BJ (cell line): ENCODE measurements around the gene SRRM5. TPM values are rescaled to one million over a fixed set of nuclear protein-coding genes. Genes with fewer than 3 reads are reported as not detected.

Experiments
- CTCF ChIA-PET: fragments of 350-600 bp; formaldehyde crosslinking; extraction: SDS; loops from one replicate; lab custom pipeline; 2021; ENCODE audit warnings: antibody characterized with exemption, inconsistent platforms; lab: Yijun Ruan, JAX
- POLR2A ChIA-PET: fragments of 300-600 bp; sonication (Branson Sonifier 250); formaldehyde crosslinking; extraction: SDS; loops from one replicate; lab custom pipeline; 2021; ENCODE audit warnings: antibody characterized with exemption; lab: Charles Lee
- DNase-seq: peaks from one replicate; pipeline ENCODE4 v3.0.0-alpha.2; 2011; ENCODE audit warnings: low read depth
- H3K27me3 ChIP-seq: 2 replicates; pipeline ENCODE4 v1.6.0; 2011; ENCODE audit warnings: low read length; ENCODE audit not compliant: control insufficient read depth, insufficient read depth
- H3K36me3 ChIP-seq: 2 replicates; pipeline ENCODE4 v1.5.1; 2011; ENCODE audit warnings: low read length; ENCODE audit not compliant: control insufficient read depth, insufficient read depth
- H3K4me3 ChIP-seq: 2 replicates; pipeline ENCODE4 v1.5.1; 2011; ENCODE audit warnings: low read depth, mild to moderate bottlenecking, control low read depth, low read length
- CTCF ChIP-seq: IDR thresholded peaks from 2 replicates; pipeline ENCODE4 v1.5.1; 2011; ENCODE audit warnings: low read depth, mild to moderate bottlenecking, control low read depth, inconsistent platforms, low read length, moderate library complexity; ENCODE audit not compliant: insufficient read depth
- polyA plus RNA-seq: library from polyadenylated mRNA; depleted of rRNA; stranded (reverse); fragments of >200 nt; gene quantifications from 2 replicates; pipeline ENCODE4 v1.2.3, GENCODE V29; 2011

SRRM5 gene
- polyA plus RNA-seq, 1 experiment: 0.04 TPM

- ChIA-PET CTCF (no interaction called here), POLR2A (no interaction called here)
- no peak for TF ChIP-seq CTCF
- no peaks in the 10 kb centered on the region; the same call in 1 of the 2 replicates for H3K27me3 ChIP-seq
- no peak overlapping the region for H3K4me3 ChIP-seq
- H3K36me3 ChIP-seq: no peaks in the 10 kb centered on the region
- no peak for DNase-seq
Measured at GRCh38 chr19:43623889-43624670, 12.2 kb downstream of the SRRM5 start.

- TF ChIP-seq CTCF: no peak
- DNase-seq: no peak
- CTCF ChIA-PET: no interaction called here
- H3K36me3 ChIP-seq: no peaks in the 10 kb centered on the region
- H3K4me3 ChIP-seq: no peak overlapping the region
- POLR2A ChIA-PET: no interaction called here
- H3K27me3 ChIP-seq: no peaks in the 10 kb centered on the region; the same call in 1 of the 2 replicates
Measured at GRCh38 chr19:43624933-43625332, 13.0 kb downstream of the SRRM5 start.

GRCh38 chr19:43625918-43626579 is 14.2 kb downstream of the SRRM5 start:
- H3K27me3 ChIP-seq: no peaks in the 10 kb centered on the region; the same call in 1 of the 2 replicates
- H3K36me3 ChIP-seq: no peaks in the 10 kb centered on the region
- POLR2A ChIA-PET: no interaction called here
- DNase-seq: no peak
- no peak overlapping the region for H3K4me3 ChIP-seq
- TF ChIP-seq CTCF: no peak
- CTCF ChIA-PET: no interaction called here

- ChIA-PET POLR2A (no interaction called here), CTCF (no interaction called here)
- Histone ChIP-seq H3K36me3 (no peaks in the 10 kb centered on the region), H3K4me3 (no peak overlapping the region), H3K27me3 (no peaks in the 10 kb centered on the region; the same call in 1 of the 2 replicates)
- TF ChIP-seq CTCF: no peak
- DNase-seq: no peak
Measured at GRCh38 chr19:43626838-43627237, 14.9 kb downstream of the SRRM5 start.

GRCh38 chr19:43628646-43629326 is 16.9 kb downstream of the SRRM5 start:
- ChIA-PET CTCF (interaction anchor here (1.4 kb wide), 1 partner anchor 23 kb away, joined by 4 read pairs; no protein-coding TSS in a partner anchor), POLR2A (interaction anchor here (0.5 kb wide), 1 partner anchor 8 kb away, joined by 3 read pairs; no protein-coding TSS in a partner anchor)
- no peaks in the 10 kb centered on the region; the same call in 1 of the 2 replicates for H3K27me3 ChIP-seq
- DNase-seq: no peak
- TF ChIP-seq CTCF: no peak
- no peak overlapping the region for H3K4me3 ChIP-seq
- no peaks in the 10 kb centered on the region for H3K36me3 ChIP-seq
